PC-9 (cell line): ENCODE measurements around the gene DLG2.

ENCODE experiments used
- CTCF ChIP-seq: fragments of 200-600 bp; sonication (generic); conservative IDR thresholded peaks from 2 replicates; pipeline ENCODE4 v1.6.1; 2017; ENCODE audit warnings: mixed run types, antibody characterized with exemption, mild to moderate bottlenecking, moderate library complexity
- EZH2 ChIP-seq: fragments of 200-600 bp; sonication (generic); IDR thresholded peaks from 2 replicates; pipeline ENCODE4 v1.8.0; 2017; ENCODE audit warnings: antibody characterized with exemption, low read depth

- TF ChIP-seq CTCF (no peak), EZH2 (no peak)
These were observed 1371.7 kb downstream of the DLG2 start for GRCh38 chr11:84255483-84255882.
